ENCODE measurements around the gene ZMYND8.

Gene ZMYND8

GRCh38 chr20:47354714-47355488 lies 1.6 kb downstream of the ZMYND8 start:
- H3K4me3 ChIP-seq (replicated peaks; ENCODE audit: low read depth, low read length), result peak overlapping the region; percentile 63
- TF ChIP-seq CTCF (IDR thresholded peaks at IDR 0.05; ENCODE audit: low read length, missing control alignments), result no peak
- peak; percentile 49 for DNase-seq (ENCODE audit: low read depth)

- H3K4me3 ChIP-seq (replicated peaks; ENCODE audit: low read depth, low read length), result peak overlapping the region; percentile 63
- no peak for TF ChIP-seq CTCF (IDR thresholded peaks at IDR 0.05; ENCODE audit: low read length, missing control alignments)
- no peak for DNase-seq (ENCODE audit: low read depth)
These were observed 2.1 kb downstream of the ZMYND8 start for GRCh38 chr20:47354464-47354713.

- no peak for TF ChIP-seq CTCF (IDR thresholded peaks at IDR 0.05; ENCODE audit: low read length, missing control alignments)
- DNase-seq (ENCODE audit: low read depth), result peak; percentile 74
- H3K4me3 ChIP-seq (replicated peaks; ENCODE audit: low read depth, low read length), result peak overlapping the region; percentile 63
These were observed 2.6 kb downstream of the ZMYND8 start for GRCh38 chr20:47353692-47354463.

- TF ChIP-seq CTCF (IDR thresholded peaks at IDR 0.05; ENCODE audit: low read length, missing control alignments), result no peak
- H3K4me3 ChIP-seq (replicated peaks; ENCODE audit: low read depth, low read length), result peak overlapping the region; percentile 63
- DNase-seq (ENCODE audit: low read depth), result no peak
These were observed 3.2 kb downstream of the ZMYND8 start for GRCh38 chr20:47353239-47353691.

- DNase-seq (ENCODE audit: low read depth), result peak; percentile 74
- H3K4me3 ChIP-seq (replicated peaks; ENCODE audit: low read depth, low read length), result peak overlapping the region; percentile 63
- TF ChIP-seq CTCF (IDR thresholded peaks at IDR 0.05; ENCODE audit: low read length, missing control alignments), result no peak
These were observed 3.9 kb downstream of the ZMYND8 start for GRCh38 chr20:47352332-47353238.

- no peak for TF ChIP-seq CTCF (IDR thresholded peaks at IDR 0.05; ENCODE audit: low read length, missing control alignments)
- H3K4me3 ChIP-seq (replicated peaks; ENCODE audit: low read depth, low read length), result peak overlapping the region; percentile 63
- DNase-seq (ENCODE audit: low read depth), result peak; percentile 29
These were observed 4.7 kb downstream of the ZMYND8 start for GRCh38 chr20:47351643-47352331.
